Upper lobe of left lung (tissue), 6 donors: ENCODE results near the gene PDE1A. TPM values are rescaled to one million over a fixed set of nuclear protein-coding genes. Genes with fewer than 3 reads are reported as not detected.

Source experiments
- ATAC-seq, 2 donors: fragments of 200-7000 bp; cut with Tn5 transposase; one replicate each; pipeline ENCODE4 v1.9.1; 2022; ENCODE audit warnings: mild to moderate bottlenecking in 2 of 2, moderate library complexity in 2 of 2; ENCODE audit not compliant: low FRiP score in 2 of 2
- DNase-seq, 2 donors: peaks; one replicate each; pipeline ENCODE4 v3.0.0-alpha.2; 2019 to 2020
- H3K27ac ChIP-seq, 4 donors: fragments of 200-600 bp; sonication (generic); one replicate each; pipeline ENCODE4 v1.5.1; 2016 to 2019
- H3K27me3 ChIP-seq, 4 donors: fragments of 200-600 bp; sonication (generic); one replicate each; pipeline ENCODE4 v1.5.1; 2017 to 2019
- H3K36me3 ChIP-seq, 4 donors: fragments of 200-600 bp; sonication (generic); one replicate each; pipeline ENCODE4 v1.5.1; 2016 to 2019
- H3K4me1 ChIP-seq, 4 donors: fragments of 200-600 bp; sonication (generic); one replicate each; pipeline ENCODE4 v1.5.1; 2018 to 2019
- H3K4me3 ChIP-seq, 4 donors: fragments of 200-600 bp; sonication (generic); one replicate each; pipeline ENCODE4 v1.5.1; 2017 to 2019; ENCODE audit warnings: mild to moderate bottlenecking in 2 of 4, moderate library complexity in 1 of 4
- H3K9me3 ChIP-seq, 4 donors: fragments of 200-600 bp; sonication (generic); one replicate each; pipeline ENCODE4 v1.5.1; 2018 to 2019
- EP300 ChIP-seq, 4 donors: sonication (generic); formaldehyde crosslinking; IDR thresholded peaks; one replicate each; pipeline ENCODE4 v1.5.1; 2017; ENCODE audit warnings: antibody characterized with exemption in 4 of 4, control low read depth in 2 of 4
- POLR2A ChIP-seq, 4 donors: fragments of 450-650 bp; IDR thresholded peaks; one replicate each; pipeline ENCODE4 v1.5.1; 2016 to 2017; ENCODE audit warnings: antibody characterized with exemption in 4 of 4, mild to moderate bottlenecking in 2 of 4
- POLR2AphosphoS5 ChIP-seq, 2 donors: sonication (generic); formaldehyde crosslinking; IDR thresholded peaks; one replicate each; pipeline ENCODE4 v1.5.1; 2017; ENCODE audit warnings: antibody characterized with exemption in 2 of 2
- WGBS, 2 donors: methylation state at CpG; one replicate each; pipeline ENCODE4 v1.1.5; 2017 to 2018; 5-methylcytosine and 5-hydroxymethylcytosine counted together
- total RNA-seq, 6 donors: library from RNA; depleted of rRNA in 4 of 6; stranded (reverse); fragments of >200 nt in 4 of 6; gene quantifications; one replicate each; pipeline versions ENCODE4 v1.1.0 to v1.2.1, GENCODE V29; 2016 to 2021
- TF ChIP-seq, protein P1 (sequence below), 6 experiments: fragments of 450-650 bp in 4 of 6; fragments of 200-600 bp in 2 of 6; sonication (generic) in 2 of 6; IDR thresholded peaks; one replicate each; pipeline ENCODE4 v1.5.1; 2016 to 2019; ENCODE audit warnings: antibody characterized with exemption in 6 of 6
- donor health status: DM: no; HTN: no; CAD: no; lungs with moderate emphysema.
- donor health status: DM: no; HTN: yes; CAD: no; lungs with severe emphysema.

Gene PDE1A
- total RNA-seq, 6 donors from 2014 or later: 0.67 to 4.3 (median 2.5) TPM

- TF ChIP-seq POLR2A (IDR thresholded peaks at IDR 0.05) (no peak), EP300 (IDR thresholded peaks at IDR 0.05) (no peak), POLR2AphosphoS5 (IDR thresholded peaks at IDR 0.05) (no peak)
- TF ChIP-seq, protein P1, sequence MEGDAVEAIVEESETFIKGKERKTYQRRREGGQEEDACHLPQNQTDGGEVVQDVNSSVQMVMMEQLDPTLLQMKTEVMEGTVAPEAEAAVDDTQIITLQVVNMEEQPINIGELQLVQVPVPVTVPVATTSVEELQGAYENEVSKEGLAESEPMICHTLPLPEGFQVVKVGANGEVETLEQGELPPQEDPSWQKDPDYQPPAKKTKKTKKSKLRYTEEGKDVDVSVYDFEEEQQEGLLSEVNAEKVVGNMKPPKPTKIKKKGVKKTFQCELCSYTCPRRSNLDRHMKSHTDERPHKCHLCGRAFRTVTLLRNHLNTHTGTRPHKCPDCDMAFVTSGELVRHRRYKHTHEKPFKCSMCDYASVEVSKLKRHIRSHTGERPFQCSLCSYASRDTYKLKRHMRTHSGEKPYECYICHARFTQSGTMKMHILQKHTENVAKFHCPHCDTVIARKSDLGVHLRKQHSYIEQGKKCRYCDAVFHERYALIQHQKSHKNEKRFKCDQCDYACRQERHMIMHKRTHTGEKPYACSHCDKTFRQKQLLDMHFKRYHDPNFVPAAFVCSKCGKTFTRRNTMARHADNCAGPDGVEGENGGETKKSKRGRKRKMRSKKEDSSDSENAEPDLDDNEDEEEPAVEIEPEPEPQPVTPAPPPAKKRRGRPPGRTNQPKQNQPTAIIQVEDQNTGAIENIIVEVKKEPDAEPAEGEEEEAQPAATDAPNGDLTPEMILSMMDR (IDR thresholded peaks at IDR 0.05): no peak
- ATAC-seq: no peak
Observed at GRCh38 chr2:182116774-182117173, 310.1 kb downstream of the PDE1A start.

GRCh38 chr2:182115258-182115657 lies 311.6 kb downstream of the PDE1A start:
- Histone ChIP-seq H3K27me3 (no peaks in the 10 kb centered on the region), H3K4me1 (no peaks in the 10 kb centered on the region), H3K4me3 (no peak overlapping the region), H3K36me3 (no peaks in the 10 kb centered on the region), H3K9me3 (no peaks in the 10 kb centered on the region), H3K27ac (no peak overlapping the region)
- no peak for TF ChIP-seq EP300 (IDR thresholded peaks at IDR 0.05)
- TF ChIP-seq, protein P1 (IDR thresholded peaks at IDR 0.05): no peak
- TF ChIP-seq POLR2AphosphoS5 (IDR thresholded peaks at IDR 0.05): no peak
- TF ChIP-seq POLR2A (IDR thresholded peaks at IDR 0.05): no peak
- DNase-seq (no peak), ATAC-seq (no peak)

More at GRCh38 chr2:182116774-182117173, 310.1 kb downstream of the PDE1A start:
- Histone ChIP-seq H3K27me3 (no peaks in the 10 kb centered on the region), H3K27ac (no peak overlapping the region), H3K9me3 (no peaks in the 10 kb centered on the region), H3K4me3 (no peak overlapping the region), H3K4me1 (no peaks in the 10 kb centered on the region), H3K36me3 (no peaks in the 10 kb centered on the region)
- WGBS, 2 donors: 85 to 89% methylated on average over 2 of the region's 2 CpGs
- DNase-seq: no peak

GRCh38 chr2:182113334-182113733 lies 313.5 kb downstream of the PDE1A start:
- Histone ChIP-seq H3K9me3 (no peaks in the 10 kb centered on the region), H3K4me1 (no peaks in the 10 kb centered on the region), H3K27ac (no peak overlapping the region), H3K36me3 (no peaks in the 10 kb centered on the region), H3K4me3 (no peak overlapping the region), H3K27me3 (no peaks in the 10 kb centered on the region)
- ATAC-seq (no peak), DNase-seq (no peak)
- TF ChIP-seq, protein P1 (IDR thresholded peaks at IDR 0.05): no peak
- TF ChIP-seq POLR2A (IDR thresholded peaks at IDR 0.05) (no peak), POLR2AphosphoS5 (IDR thresholded peaks at IDR 0.05) (no peak), EP300 (IDR thresholded peaks at IDR 0.05) (no peak)
- WGBS, 2 donors: 75 to 86% methylated on average over 3 of the region's 3 CpGs

GRCh38 chr2:182110347-182110746 lies 316.5 kb downstream of the PDE1A start:
- no peak for TF ChIP-seq POLR2A (IDR thresholded peaks at IDR 0.05)
- TF ChIP-seq EP300 (IDR thresholded peaks at IDR 0.05): no peak
- TF ChIP-seq, protein P1 (IDR thresholded peaks at IDR 0.05): no peak
- no peak for TF ChIP-seq POLR2AphosphoS5 (IDR thresholded peaks at IDR 0.05)
- no peaks in the 10 kb centered on the region for H3K4me1 ChIP-seq
- H3K27me3 ChIP-seq: no peaks in the 10 kb centered on the region
- no peaks in the 10 kb centered on the region for H3K36me3 ChIP-seq
- H3K27ac ChIP-seq: no peak overlapping the region
- no peak overlapping the region for H3K4me3 ChIP-seq
- WGBS, 2 donors: 80 to 84% methylated on average over 1 of the region's 1 CpG
- DNase-seq (no peak), ATAC-seq (no peak)
- no peaks in the 10 kb centered on the region for H3K9me3 ChIP-seq

DNA sequence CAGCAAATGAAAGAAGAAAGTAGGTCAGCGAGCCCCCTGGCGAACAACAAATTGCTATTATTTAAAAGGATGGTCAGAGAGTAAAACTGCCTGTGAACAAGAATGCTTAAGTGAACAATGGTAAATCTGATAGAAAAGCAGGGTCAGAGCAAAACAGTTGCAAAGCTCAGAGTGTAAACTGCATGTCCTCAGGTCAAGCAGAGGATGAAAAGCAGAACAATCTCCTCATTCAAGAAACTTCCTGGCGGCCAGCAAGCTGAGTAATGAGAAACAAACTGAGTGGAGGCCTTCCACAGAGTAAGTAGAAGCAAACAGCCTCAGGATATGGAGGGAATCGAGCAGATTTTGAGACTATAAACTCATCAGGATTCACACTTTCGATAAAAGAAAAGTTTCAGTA lies 323.3 kb downstream of the PDE1A start:
- Histone ChIP-seq H3K4me1 (no peaks in the 10 kb centered on the region), H3K27me3 (no peaks in the 10 kb centered on the region), H3K27ac (no peak overlapping the region), H3K9me3 (no peaks in the 10 kb centered on the region), H3K4me3 (no peak overlapping the region), H3K36me3 (no peaks in the 10 kb centered on the region)
- ATAC-seq: no peak
- no peak for DNase-seq
- 76 to 77% methylated on average over 5 of the region's 5 CpGs for WGBS, 2 donors
- TF ChIP-seq EP300 (IDR thresholded peaks at IDR 0.05) (no peak), POLR2AphosphoS5 (IDR thresholded peaks at IDR 0.05) (no peak), POLR2A (IDR thresholded peaks at IDR 0.05) (no peak)
- TF ChIP-seq, protein P1 (IDR thresholded peaks at IDR 0.05): no peak
